ENCODE data around the gene NUDCD2.

GRCh38 chr5:163409384-163409783 is 50.5 kb downstream of the NUDCD2 start:
- TF ChIP-seq CTCF (IDR thresholded peaks at IDR 0.05) (no peak), EZH2 (IDR thresholded peaks at IDR 0.05) (no peak)
